ENCODE measurements around the gene CLDN9.
A peak's percentile ranks its signal among the peaks of the same experiment; 100 is the strongest.

CLDN9 gene

DNA sequence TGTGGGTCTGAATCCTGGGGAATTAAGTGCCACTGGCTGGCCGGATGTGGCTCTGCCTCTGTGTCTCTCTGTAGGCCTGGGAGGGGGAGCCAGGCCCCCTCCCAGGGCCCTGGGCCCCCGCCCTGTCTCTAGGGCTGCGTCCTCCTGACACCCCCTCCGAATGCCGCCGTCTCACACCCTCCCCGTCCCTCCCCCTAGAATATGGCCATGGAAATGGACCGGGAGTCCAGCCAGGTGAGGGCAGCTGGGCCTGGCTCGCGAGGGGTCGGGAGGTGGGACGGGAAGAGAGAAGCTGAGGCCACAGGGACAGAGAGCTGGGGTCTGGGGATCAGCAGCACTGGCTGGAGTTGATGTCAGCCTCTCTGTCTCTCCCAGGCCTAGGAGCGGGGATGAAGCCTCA is 16.4 kb upstream of the CLDN9 start:
- no peak for DNase-seq (ENCODE audit: low spot score)

GRCh38 chr16:2999929-3000328 is 12.8 kb upstream of the CLDN9 start:
- DNase-seq (ENCODE audit: low spot score), result no peak

- no peak for DNase-seq (ENCODE audit: low spot score)
These were observed 12.2 kb upstream of the CLDN9 start for GRCh38 chr16:3000540-3000939.

DNA sequence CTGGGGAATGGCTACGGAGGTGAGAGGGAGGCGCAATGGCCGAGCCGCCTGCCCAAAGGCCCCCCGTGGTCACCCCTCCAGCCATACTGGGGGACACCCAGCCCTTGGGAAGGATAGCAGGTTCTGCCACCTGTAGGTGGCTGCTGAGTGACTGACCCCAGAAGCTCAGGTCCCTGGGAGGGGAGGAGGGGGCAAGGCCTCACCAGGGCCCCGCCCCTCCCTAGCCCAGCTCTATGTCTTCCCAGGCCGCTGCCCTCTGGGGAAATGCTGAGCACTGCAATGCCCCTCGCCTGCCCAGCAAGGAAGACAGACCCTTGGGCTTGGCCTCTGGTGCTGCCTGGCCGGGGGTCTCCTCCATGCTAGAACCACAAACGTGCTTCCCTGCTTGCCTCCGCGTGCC is 11.4 kb upstream of the CLDN9 start:
- no peak for DNase-seq (ENCODE audit: low spot score)

DNA sequence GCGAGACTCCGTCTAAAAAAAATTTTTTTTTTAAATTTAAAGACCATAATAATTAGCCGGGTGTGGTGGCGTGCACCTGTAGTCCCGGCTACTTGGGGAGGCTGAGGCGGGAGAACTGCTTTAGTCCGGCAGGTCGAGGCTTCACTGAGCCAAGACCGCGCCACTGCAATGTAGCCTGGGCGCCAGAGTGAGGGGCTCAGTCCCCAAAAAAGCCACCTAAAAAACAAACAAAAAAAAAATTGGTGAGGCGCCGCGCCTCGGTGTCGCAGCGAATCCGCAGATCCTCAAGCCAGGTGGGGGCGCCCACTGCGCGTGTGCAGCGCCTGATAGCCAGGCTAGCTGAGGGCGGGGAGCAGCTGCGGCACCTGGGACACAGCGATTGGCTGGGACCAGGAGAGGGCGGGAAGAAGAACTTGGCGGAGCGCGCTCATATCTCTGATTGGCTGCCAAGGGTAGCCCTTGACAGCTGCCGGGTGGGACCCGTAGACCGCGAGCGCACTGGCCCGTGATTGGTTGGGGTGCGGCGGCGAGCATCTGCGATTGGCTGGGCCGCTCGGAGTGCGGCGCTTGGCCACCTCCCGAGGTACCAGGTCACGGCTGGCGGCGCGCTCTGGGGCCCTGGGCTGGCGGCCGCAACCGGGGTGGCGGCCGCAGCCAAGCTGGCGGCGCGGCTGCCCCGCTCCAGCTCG is 9.0 kb upstream of the CLDN9 start:
- DNase-seq (ENCODE audit: low spot score), result peak; percentile 98

DNA sequence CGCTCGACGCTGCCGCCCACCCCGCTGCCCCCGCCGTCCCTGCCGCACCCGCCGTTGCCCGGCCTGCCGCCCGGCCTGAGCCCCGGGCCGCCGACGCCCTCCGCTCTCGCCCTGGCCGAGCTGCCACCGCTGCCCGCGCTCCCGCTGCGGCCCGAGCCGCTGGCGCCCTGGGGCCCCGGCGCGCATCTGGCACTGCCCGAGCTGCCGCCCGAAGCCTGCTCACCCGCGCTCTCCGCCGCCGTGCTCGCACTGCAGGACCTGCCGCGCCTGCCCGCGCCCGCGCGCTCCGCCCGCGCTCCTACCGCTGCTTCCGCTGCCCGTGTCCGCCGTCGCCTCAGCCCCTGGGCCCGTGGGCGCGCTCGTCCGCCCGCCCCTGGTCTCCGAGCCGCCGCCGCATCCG is 8.4 kb upstream of the CLDN9 start:
- peak; percentile 78 for DNase-seq (ENCODE audit: low spot score)

- DNase-seq (ENCODE audit: low spot score), result no peak
These were observed 7.9 kb upstream of the CLDN9 start for GRCh38 chr16:3004781-3005284.

GRCh38 chr16:3007059-3007956 is 5.4 kb upstream of the CLDN9 start:
- no peak for DNase-seq (ENCODE audit: low spot score)

GRCh38 chr16:3007957-3008689 is 4.6 kb upstream of the CLDN9 start:
- DNase-seq (ENCODE audit: low spot score), result no peak

- DNase-seq (ENCODE audit: low spot score), result no peak
These were observed 4.1 kb upstream of the CLDN9 start for GRCh38 chr16:3008690-3009037.

GRCh38 chr16:3009568-3010390 is 2.9 kb upstream of the CLDN9 start:
- DNase-seq (ENCODE audit: low spot score), result no peak

GRCh38 chr16:3010510-3010909 is 2.2 kb upstream of the CLDN9 start:
- DNase-seq (ENCODE audit: low spot score), result no peak

DNA sequence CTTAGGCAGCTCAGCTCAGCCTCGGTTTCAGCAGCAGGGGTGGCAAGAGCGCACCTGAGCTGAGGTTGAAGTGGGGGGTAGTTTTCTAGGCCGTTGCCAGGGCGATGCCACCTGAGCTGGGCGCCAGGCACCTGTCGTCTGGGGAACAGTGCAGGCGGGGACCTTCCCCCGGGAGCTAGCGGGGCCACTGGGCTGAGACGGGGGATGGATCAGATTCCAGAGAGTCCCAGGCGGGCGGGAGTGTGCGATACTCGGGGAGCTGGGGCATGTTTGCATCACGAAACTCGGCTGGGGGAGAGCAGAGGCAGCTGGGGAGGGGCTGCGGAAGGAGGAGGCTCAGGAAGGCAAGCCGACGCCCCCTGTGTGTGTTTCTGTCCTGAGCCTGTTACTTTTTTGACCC is 477 bp upstream of the CLDN9 start:
- no peak for DNase-seq (ENCODE audit: low spot score)

GRCh38 chr16:3013491-3013951 is 798 bp downstream of the CLDN9 start:
- DNase-seq (ENCODE audit: low spot score), result no peak

DNA sequence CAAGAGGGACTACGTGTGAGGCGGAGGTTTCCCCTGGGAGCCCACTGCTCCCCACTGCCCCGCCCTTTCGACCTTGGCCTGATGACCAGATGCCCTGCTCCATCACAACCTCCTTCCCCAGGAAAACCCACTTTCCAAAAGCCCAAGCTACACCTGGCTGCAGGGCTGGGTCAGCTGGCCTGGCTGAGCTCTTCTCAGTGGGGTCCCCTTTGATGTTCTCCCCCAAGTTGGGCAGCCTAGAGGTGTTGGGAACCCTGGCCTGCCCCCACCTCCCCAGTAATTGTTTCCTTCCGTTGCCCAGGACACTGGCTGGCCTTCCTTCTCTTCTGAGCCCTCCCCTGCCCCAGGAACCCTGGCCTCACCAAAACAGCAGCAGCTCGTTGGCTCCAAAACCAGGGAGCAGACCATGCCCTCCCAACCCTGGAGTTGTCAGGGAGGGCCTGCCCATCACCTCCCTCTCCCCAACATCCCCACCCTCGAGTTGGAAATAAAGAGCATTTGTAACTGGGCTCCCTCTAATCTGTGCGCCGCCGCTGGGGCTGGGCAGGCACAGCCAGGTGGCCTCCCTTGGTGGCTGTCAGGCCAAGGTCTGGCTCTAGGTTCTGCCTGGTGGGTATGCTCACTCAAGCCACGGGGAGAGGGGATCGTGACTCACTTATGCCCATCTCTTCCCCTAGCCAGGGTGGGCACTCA is 1.4 kb downstream of the CLDN9 start:
- DNase-seq (ENCODE audit: low spot score), result no peak

- no peak for DNase-seq (ENCODE audit: low spot score)
These were observed 2.2 kb downstream of the CLDN9 start for GRCh38 chr16:3014971-3015370.

DNA sequence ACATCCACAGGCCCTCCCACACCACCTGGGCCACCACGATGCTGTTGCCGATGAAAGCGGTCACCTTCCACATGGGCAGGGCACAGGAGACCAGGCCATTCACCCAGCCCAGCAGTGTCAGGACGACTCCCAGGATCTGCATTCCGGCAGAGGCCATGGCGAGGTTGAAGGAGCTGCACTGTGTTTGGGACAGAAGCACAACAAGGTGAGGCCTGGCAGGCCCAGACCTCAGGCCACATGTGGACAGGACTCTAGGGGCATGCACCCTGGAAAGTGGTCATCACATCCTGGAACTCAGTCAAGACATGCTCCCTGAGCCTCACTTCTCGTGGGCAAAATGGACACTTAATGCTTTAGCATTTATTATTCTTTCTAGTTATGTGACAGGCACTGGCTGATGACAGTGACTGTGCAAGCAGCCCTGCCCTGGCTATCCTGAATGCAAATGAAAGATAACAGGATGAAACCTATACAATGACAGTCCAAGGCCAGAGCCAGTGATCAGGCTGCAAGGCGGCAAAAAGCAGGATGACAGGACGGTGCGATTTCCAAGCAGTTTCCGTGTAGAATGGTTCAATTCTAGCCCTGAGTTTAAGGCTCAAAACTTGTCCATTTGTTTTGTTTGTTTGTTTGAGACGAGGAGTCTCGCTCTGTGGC is 3.3 kb downstream of the CLDN9 start:
- DNase-seq (ENCODE audit: low spot score), result no peak

GRCh38 chr16:3017344-3017743 is 4.6 kb downstream of the CLDN9 start:
- no peak for DNase-seq (ENCODE audit: low spot score)

- DNase-seq (ENCODE audit: low spot score), result no peak
These were observed 5.2 kb downstream of the CLDN9 start, which contains the start of gene CLDN6 for GRCh38 chr16:3017794-3018506. CLDN6 (minus strand) TSS chr16:3018183; CDS start chr16:3016021, 2,162 bp downstream.

Measured in D341Med (cell line).